Mammary epithelial cell (primary cell): Measurements from ENCODE around the gene TTLL7.

Source experiments
- EZH2 ChIP-seq: IDR thresholded peaks from 2 replicates; pipeline ENCODE4 v1.6.1; 2012; ENCODE audit warnings: low read length, inconsistent platforms, borderline replicate concordance
- TF ChIP-seq, protein P1 (sequence below), 2 donors: IDR thresholded peaks in 1 of 2; conservative IDR thresholded peaks in 1 of 2; 2 replicates each; pipeline ENCODE4 v1.5.1; 2011 to 2012; ENCODE audit warnings: inconsistent platforms in 2 of 2, low read length in 2 of 2, mild to moderate bottlenecking in 2 of 2, control low read depth in 1 of 2, low read depth in 1 of 2; ENCODE audit not compliant: insufficient read depth in 1 of 2; ENCODE audit errors: extremely low read depth in 1 of 2

DNA sequence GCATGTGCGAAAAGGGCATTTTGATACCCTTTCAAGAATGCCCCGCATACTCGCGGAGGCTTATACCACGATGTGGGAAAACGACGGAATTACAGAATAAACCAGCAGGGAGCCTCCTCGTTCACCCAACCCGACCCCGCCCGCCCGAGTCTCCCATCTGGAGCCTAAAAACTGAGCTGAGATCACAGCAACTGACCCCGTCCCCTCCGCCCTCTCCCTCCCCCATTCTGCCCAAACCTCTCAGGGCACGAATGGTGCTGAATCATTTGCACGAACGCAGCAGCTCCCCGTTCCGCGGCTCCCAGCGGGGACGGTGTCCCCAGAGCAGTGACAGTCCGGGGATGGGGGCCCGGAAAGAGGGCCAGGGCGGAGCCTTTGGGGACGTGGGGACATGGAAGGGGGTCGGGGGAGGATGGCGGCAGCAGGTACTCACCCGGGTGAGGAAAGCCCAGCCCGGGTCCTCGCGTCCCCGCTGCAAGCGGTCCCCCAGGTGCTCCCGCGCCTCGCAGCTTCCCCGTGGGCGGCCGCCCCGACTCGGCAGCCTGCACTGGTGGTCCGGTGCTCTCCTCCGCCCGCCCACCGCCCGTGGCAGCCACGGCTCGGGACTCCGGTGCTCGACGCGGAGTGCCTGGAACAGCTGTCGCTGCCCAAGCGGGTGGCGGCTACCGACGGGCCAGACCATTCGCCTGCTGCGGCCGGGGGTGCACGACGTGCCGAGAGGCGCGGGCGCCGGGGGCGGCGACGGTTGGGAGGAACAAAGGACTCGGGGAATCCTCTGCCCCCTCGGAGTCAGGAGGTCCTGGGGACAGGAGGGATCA is at the start of gene TTLL7:
- TF ChIP-seq, protein P1, sequence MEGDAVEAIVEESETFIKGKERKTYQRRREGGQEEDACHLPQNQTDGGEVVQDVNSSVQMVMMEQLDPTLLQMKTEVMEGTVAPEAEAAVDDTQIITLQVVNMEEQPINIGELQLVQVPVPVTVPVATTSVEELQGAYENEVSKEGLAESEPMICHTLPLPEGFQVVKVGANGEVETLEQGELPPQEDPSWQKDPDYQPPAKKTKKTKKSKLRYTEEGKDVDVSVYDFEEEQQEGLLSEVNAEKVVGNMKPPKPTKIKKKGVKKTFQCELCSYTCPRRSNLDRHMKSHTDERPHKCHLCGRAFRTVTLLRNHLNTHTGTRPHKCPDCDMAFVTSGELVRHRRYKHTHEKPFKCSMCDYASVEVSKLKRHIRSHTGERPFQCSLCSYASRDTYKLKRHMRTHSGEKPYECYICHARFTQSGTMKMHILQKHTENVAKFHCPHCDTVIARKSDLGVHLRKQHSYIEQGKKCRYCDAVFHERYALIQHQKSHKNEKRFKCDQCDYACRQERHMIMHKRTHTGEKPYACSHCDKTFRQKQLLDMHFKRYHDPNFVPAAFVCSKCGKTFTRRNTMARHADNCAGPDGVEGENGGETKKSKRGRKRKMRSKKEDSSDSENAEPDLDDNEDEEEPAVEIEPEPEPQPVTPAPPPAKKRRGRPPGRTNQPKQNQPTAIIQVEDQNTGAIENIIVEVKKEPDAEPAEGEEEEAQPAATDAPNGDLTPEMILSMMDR (conservative IDR thresholded peaks at IDR 0.05 in 1 of 2, IDR thresholded peaks at IDR 0.05 in 1 of 2; ENCODE audit: extremely low read depth in 1 of 2, insufficient read depth in 1 of 2, low read depth in 1 of 2, low read length in 2 of 2), result no peak
- TF ChIP-seq EZH2, result no peak
